ENCODE measurements around the gene ELOA. TPM values are rescaled to one million over a fixed set of nuclear protein-coding genes. Genes with fewer than 3 reads are reported as not detected.

The ELOA gene
- total and polyA plus RNA-seq, 2 donors (not counting 1 experiment from before 2014, with no cell fraction given): 12.9 to 56.6 TPM

GRCh38 chr1:23695667-23696066 lies 47.6 kb upstream of the ELOA start:
- intact Hi-C loops (cut with micrococcal nuclease): loop anchor here (10.0 kb wide), 1 partner anchor 719 kb away; the partner anchor contains the start of genes NIPAL3 and STPG1
- H3K4me3 Mint-ChIP-seq: no peak overlapping the region
- peaks cover 16 to 22% of the 10 kb centered on the region in 2 donors for H3K4me1 ChIP-seq (ENCODE audit: control insufficient read depth in 2 of 2, insufficient read depth in 2 of 2, low read length in 2 of 2)
- H3K27me3 ChIP-seq (replicated peaks in 1 of 4; ENCODE audit: control extremely low read depth in 1 of 4, control insufficient read depth in 3 of 4, insufficient read depth in 4 of 4, low read length in 3 of 4): no peaks in the 10 kb centered on the region
- H3K4me3 ChIP-seq (ENCODE audit: control extremely low read depth in 1 of 5, extremely low read depth in 1 of 5, insufficient read depth in 1 of 5, low read depth in 2 of 5, low read length in 4 of 5): no peak overlapping the region
- no peak overlapping the region for H3K27ac ChIP-seq (ENCODE audit: low read length in 2 of 2)
- H3K79me2 ChIP-seq (ENCODE audit: control insufficient read depth, insufficient read depth, low read length): peaks cover 20% of the 10 kb centered on the region
- no peaks in the 10 kb centered on the region for H3K27me3 Mint-ChIP-seq
- ChIA-PET POLR2A (interaction anchor here (0.6 to 1.1 kb wide), 2 partner anchors 27 to 42 kb away, joined by 3 to 5 read pairs; no protein-coding TSS in a partner anchor), CTCF (interaction anchor here (1.4 to 10.1 kb wide), 2 partner anchors 12 to 51 kb away, joined by 4 to 112 read pairs; partner anchors contain the start of gene ELOA)
- H3K9me3 ChIP-seq (ENCODE audit: control extremely low read depth in 1 of 3, control insufficient read depth in 2 of 3, insufficient read depth in 1 of 3, low read length in 2 of 3): no peaks in the 10 kb centered on the region
- ATAC-seq (ENCODE audit: low read depth) (no peak), DNase-seq (no peak)
- TF ChIP-seq CTCF (IDR thresholded peaks at IDR 0.05) (no peak), EZH2 (IDR thresholded peaks at IDR 0.05; ENCODE audit: borderline replicate concordance, insufficient read depth, low read depth, low read length, poor library complexity, severe bottlenecking) (no peak)
- no peak overlapping the region for H3K27ac Mint-ChIP-seq
- H3K9me3 Mint-ChIP-seq (ENCODE audit: insufficient read depth): no peaks in the 10 kb centered on the region
- H3K9ac ChIP-seq (ENCODE audit: low read length): no peak overlapping the region
- H3K4me2 ChIP-seq (replicated peaks; ENCODE audit: low read depth, low read length, poor library complexity, severe bottlenecking): no peak overlapping the region
- 97% methylated on average over 3 of the region's 3 CpGs for WGBS (ENCODE audit: insufficient coverage)
- no peak overlapping the region for H2AFZ ChIP-seq (ENCODE audit: insufficient read depth, low read depth, low read length, poor library complexity, severe bottlenecking)
- peaks cover 75% of the 10 kb centered on the region for H4K20me1 ChIP-seq (ENCODE audit: control insufficient read depth, insufficient read depth, low read length, poor library complexity, severe bottlenecking)
- H3K4me1 Mint-ChIP-seq: peaks cover 59% of the 10 kb centered on the region
- peaks cover 2 to 79% of the 10 kb centered on the region in 2 experiments for H3K36me3 ChIP-seq (replicated peaks in 1 of 2; ENCODE audit: control extremely low read depth in 1 of 2, control insufficient read depth in 1 of 2, extremely low read depth in 1 of 2, insufficient read depth in 2 of 2, low read length in 1 of 2)

GRCh38 chr1:23696335-23696989 lies 46.8 kb upstream of the ELOA start:
- 97% methylated on average over 3 of the region's 6 CpGs for WGBS (ENCODE audit: insufficient coverage)

More at GRCh38 chr1:23696335-23696989, 46.8 kb upstream of the ELOA start:
- Histone ChIP-seq H3K79me2 (ENCODE audit: control insufficient read depth, insufficient read depth, low read length) (peaks cover 24% of the 10 kb centered on the region), H3K9me3 (ENCODE audit: control extremely low read depth in 1 of 3, control insufficient read depth in 2 of 3, insufficient read depth in 1 of 3, low read length in 2 of 3) (no peaks in the 10 kb centered on the region), H3K27ac (ENCODE audit: low read length in 2 of 2) (no peak overlapping the region), H4K20me1 (ENCODE audit: control insufficient read depth, insufficient read depth, low read length, poor library complexity, severe bottlenecking) (peaks cover 75% of the 10 kb centered on the region), H2AFZ (ENCODE audit: insufficient read depth, low read depth, low read length, poor library complexity, severe bottlenecking) (no peak overlapping the region), H3K27me3 (replicated peaks in 1 of 4; ENCODE audit: control extremely low read depth in 1 of 4, control insufficient read depth in 3 of 4, insufficient read depth in 4 of 4, low read length in 3 of 4) (no peaks in the 10 kb centered on the region), H3K4me2 (replicated peaks; ENCODE audit: low read depth, low read length, poor library complexity, severe bottlenecking) (no peak overlapping the region), H3K36me3 (replicated peaks in 1 of 2; ENCODE audit: control extremely low read depth in 1 of 2, control insufficient read depth in 1 of 2, extremely low read depth in 1 of 2, insufficient read depth in 2 of 2, low read length in 1 of 2) (peaks cover 2 to 87% of the 10 kb centered on the region in 2 experiments), H3K9ac (ENCODE audit: low read length) (no peak overlapping the region), H3K4me3 (ENCODE audit: control extremely low read depth in 1 of 5, extremely low read depth in 1 of 5, insufficient read depth in 1 of 5, low read depth in 2 of 5, low read length in 4 of 5) (no peak overlapping the region), H3K4me1 (ENCODE audit: control insufficient read depth in 2 of 2, insufficient read depth in 2 of 2, low read length in 2 of 2) (peaks cover 16 to 22% of the 10 kb centered on the region in 2 donors)
- H3K27ac Mint-ChIP-seq: no peak overlapping the region
- no peaks in the 10 kb centered on the region for H3K27me3 Mint-ChIP-seq
- peaks cover 59% of the 10 kb centered on the region for H3K4me1 Mint-ChIP-seq
- no peaks in the 10 kb centered on the region for H3K9me3 Mint-ChIP-seq (ENCODE audit: insufficient read depth)
- ATAC-seq (ENCODE audit: low read depth): no peak
- H3K4me3 Mint-ChIP-seq: no peak overlapping the region
- ChIA-PET CTCF (interaction anchor here (1.3 to 10.1 kb wide), 5 partner anchors 13 to 76 kb away, joined by 4 to 112 read pairs (median 6); partner anchors contain the start of gene ELOA), POLR2A (interaction anchor here (1.1 kb wide), 1 partner anchor 26 kb away, joined by 3 read pairs; no protein-coding TSS in a partner anchor)
- DNase-seq: no peak
- TF ChIP-seq CTCF (IDR thresholded peaks at IDR 0.05) (no peak), EZH2 (IDR thresholded peaks at IDR 0.05; ENCODE audit: borderline replicate concordance, insufficient read depth, low read depth, low read length, poor library complexity, severe bottlenecking) (no peak)
- intact Hi-C loops (cut with micrococcal nuclease): loop anchor here (10.0 kb wide), 1 partner anchor 718 kb away; the partner anchor contains the start of genes NIPAL3 and STPG1
